Large intestine (tissue), 3 donors: ENCODE measurements around the gene SOX12. TPM values are rescaled to one million over a fixed set of nuclear protein-coding genes. Genes with fewer than 3 reads are reported as not detected.

Experiments
- DNase-seq, 2 donors: peaks; one replicate each; pipeline versions ENCODE4 v3.0.0 to v3.0.0-alpha.2; 2013
- H3K27ac ChIP-seq: one replicate; pipeline ENCODE4 v1.5.1; 2013; ENCODE audit warnings: low read length
- H3K27me3 ChIP-seq: 2 replicates; pipeline ENCODE4 v1.6.1; 2013; ENCODE audit warnings: low read length; ENCODE audit not compliant: control insufficient read depth, insufficient read depth
- H3K36me3 ChIP-seq: 2 replicates; pipeline ENCODE4 v1.6.1; 2013; ENCODE audit warnings: low read length; ENCODE audit not compliant: control insufficient read depth, insufficient read depth
- H3K4me1 ChIP-seq: one replicate; pipeline ENCODE4 v1.6.1; 2013; ENCODE audit warnings: low read length; ENCODE audit not compliant: control insufficient read depth, insufficient read depth
- H3K4me3 ChIP-seq: one replicate; pipeline ENCODE4 v1.5.1; 2013; ENCODE audit warnings: low read length
- H3K9me3 ChIP-seq: one replicate; pipeline ENCODE4 v1.6.1; 2013; ENCODE audit warnings: mild to moderate bottlenecking, low read depth, low read length, moderate library complexity; ENCODE audit not compliant: control insufficient read depth
- WGBS: methylation state at CpG from one replicate; pipeline ENCODE4 v1.1.5; 2013; ENCODE audit warnings: low lambda C conversion rate; ENCODE audit not compliant: insufficient coverage; 5-methylcytosine and 5-hydroxymethylcytosine counted together
- polyA plus RNA-seq: library from polyadenylated mRNA; unstranded; fragments of 120-200 nt; gene quantifications from one replicate; pipeline ENCODE4 v1.2.1, GENCODE V29; 2013

Gene SOX12
- polyA plus RNA-seq, 1 donor: 12.7 TPM

DNA sequence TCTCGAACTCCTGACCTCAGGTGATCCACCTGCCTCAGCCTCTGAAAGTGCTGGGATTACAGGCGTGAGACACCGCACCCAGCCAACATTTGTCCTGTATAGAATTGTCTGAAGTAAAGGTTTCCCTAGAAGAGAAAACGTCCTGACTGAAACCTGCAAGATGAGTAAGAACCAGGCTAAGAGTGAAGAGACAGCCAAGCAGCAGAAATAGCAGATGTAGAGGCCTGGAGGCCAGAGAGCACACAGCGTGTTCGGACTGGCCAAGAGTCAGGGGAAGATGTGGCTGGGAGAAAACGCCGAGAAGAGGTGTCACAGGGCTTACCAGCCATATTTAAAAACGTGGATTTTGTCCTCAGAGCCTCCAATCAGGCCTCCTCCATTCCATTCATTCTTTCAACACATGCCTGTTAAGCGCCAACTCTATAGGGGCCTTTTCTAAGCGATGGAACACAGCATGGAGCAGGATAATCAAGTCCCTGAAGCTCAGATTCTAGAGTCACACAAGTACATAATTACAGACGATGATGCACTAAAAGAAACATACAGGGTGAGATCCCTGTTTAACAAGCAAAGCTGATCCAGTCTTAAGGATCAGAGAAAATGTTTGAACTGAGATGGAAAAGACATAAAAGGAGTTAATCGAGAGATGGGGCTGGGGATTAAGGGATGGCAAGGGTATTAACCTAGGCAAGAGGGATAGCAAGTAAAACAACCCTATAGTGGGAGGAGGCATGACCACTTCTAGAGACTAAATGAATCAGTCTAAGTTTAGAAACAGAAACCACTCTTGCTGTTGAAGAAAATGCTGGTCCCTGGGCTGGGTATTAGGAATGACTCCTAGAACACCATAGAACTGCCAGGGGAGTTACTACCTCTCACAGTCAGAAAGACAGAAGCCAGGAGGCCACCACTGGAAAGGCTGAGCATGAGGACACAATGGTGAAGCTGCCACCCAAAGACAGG lies 23.2 kb upstream of the SOX12 start:
- Histone ChIP-seq H3K36me3 (peaks cover 8% of the 10 kb centered on the region), H3K27me3 (no peaks in the 10 kb centered on the region), H3K4me1 (peaks cover 11% of the 10 kb centered on the region), H3K4me3 (no peak overlapping the region), H3K27ac (no peak overlapping the region), H3K9me3 (no peaks in the 10 kb centered on the region)
- 74% methylated on average over 6 of the region's 13 CpGs for WGBS
- no peak for DNase-seq

GRCh38 chr20:305745-306144 lies 19.6 kb upstream of the SOX12 start:
- Histone ChIP-seq H3K27me3 (no peaks in the 10 kb centered on the region), H3K27ac (no peak overlapping the region), H3K36me3 (peaks cover 3% of the 10 kb centered on the region), H3K4me1 (peaks cover 3% of the 10 kb centered on the region), H3K9me3 (no peaks in the 10 kb centered on the region), H3K4me3 (no peak overlapping the region)
- no peak for DNase-seq
- 86% methylated on average over 2 of the region's 11 CpGs for WGBS

- Histone ChIP-seq H3K36me3 (no peaks in the 10 kb centered on the region), H3K27me3 (no peaks in the 10 kb centered on the region), H3K4me1 (no peaks in the 10 kb centered on the region), H3K4me3 (no peak overlapping the region), H3K27ac (peak overlapping the region; percentile 87), H3K9me3 (no peaks in the 10 kb centered on the region)
- DNase-seq: no peak
- WGBS: 67% methylated on average over 1 of the region's 7 CpGs
Measured at GRCh38 chr20:308427-309038, 16.8 kb upstream of the SOX12 start.

DNA sequence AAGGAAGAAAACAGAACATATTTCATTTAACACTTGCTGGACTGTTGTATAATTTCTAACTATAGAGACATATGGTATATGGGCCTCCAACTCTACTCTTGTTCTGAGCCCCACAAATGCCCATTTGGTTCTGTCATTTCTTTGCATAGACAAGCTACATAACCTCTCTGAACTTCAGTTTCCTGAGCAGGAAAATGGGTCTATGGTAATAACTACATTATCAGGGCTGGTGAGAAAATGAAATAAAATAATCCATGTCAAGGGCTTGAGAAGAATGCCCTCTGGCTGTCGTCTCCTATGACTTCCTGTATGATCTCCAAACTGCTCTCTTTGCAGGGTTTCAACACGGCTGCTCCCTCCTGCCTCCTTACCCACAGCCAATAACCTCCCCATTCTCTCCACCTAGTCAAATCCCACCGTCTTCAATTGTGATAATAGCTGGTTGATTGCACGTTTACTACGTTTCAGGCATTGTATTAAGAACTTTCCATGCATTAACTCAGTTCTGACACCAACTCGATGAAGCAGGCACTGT lies 16.0 kb upstream of the SOX12 start:
- Histone ChIP-seq H3K36me3 (no peaks in the 10 kb centered on the region), H3K4me1 (no peaks in the 10 kb centered on the region), H3K9me3 (no peaks in the 10 kb centered on the region), H3K4me3 (peak overlapping the region; percentile 40), H3K27ac (peak overlapping the region; percentile 87), H3K27me3 (no peaks in the 10 kb centered on the region)
- no peak for DNase-seq
- WGBS: no CpG with 5 or more reads among the region's 6 CpGs

DNA sequence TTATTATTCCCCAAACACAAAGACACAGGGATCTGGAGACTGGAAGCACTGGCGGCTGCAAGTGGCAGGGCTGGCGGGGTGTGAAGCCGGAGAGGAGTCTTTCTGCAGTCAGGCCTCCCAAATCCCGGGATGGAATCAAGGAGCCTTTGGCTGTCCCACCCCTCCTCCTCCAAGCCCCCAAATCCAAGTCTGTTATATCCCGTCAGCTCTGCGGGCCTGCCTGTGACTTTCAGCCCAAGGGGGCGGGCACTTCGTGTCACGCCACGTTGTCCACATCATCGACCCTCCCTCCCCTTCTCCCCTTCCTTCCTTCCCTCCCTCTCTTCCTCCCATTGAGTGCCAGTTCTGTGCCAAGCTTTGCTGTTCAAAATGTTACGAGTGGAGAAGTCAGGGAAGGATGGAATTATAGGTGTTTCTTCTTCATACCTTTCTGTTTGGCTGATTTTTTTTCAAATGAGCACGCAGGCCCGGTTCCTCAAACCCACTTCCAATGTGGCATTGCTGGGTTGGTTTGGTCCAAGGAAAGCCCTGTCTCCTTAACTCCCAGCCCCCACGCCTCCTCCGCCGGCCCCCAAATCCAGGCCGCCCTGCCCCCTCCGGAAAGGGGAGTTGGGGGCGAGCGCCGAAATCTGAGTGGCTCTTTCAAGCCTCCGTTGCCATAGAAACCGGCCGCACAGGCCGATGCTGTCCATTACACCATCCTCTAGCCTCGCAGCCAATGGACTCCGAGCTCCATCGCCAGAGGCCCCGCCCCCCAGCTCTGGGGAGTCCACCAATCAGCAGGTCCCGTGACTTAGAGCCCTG lies 15.3 kb upstream of the SOX12 start:
- Histone ChIP-seq H3K4me3 (peak overlapping the region; percentile 40), H3K4me1 (no peaks in the 10 kb centered on the region), H3K9me3 (no peaks in the 10 kb centered on the region), H3K36me3 (no peaks in the 10 kb centered on the region), H3K27ac (peak overlapping the region; percentile 87), H3K27me3 (no peaks in the 10 kb centered on the region)
- WGBS: no CpG with 5 or more reads among the region's 31 CpGs
- DNase-seq: peak; percentile 94 to 95

DNA sequence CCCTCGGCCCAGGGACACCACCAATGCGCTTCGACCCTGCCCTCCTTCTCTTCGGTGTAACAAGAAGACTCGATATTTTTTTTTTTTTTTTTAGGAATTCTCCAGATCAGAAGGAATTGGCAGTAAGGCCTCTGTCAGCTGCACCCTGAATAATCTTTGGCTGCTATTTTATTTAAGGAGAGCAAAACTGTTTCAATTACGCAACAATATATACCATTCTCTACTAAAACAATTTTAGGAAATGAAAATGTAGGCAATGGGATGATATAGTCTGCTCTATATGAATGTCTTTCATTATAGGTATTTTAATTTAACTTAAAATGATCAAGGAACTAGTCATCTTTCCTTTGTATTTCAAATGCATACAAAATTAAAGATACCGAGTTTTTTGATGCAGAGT lies 14.7 kb upstream of the SOX12 start:
- peak overlapping the region; percentile 12 for H3K27ac ChIP-seq
- no peaks in the 10 kb centered on the region for H3K9me3 ChIP-seq
- no peaks in the 10 kb centered on the region for H3K27me3 ChIP-seq
- H3K36me3 ChIP-seq: no peaks in the 10 kb centered on the region
- WGBS: 40% methylated on average over 1 of the region's 7 CpGs
- H3K4me3 ChIP-seq: no peak overlapping the region
- no peak for DNase-seq
- no peaks in the 10 kb centered on the region for H3K4me1 ChIP-seq

GRCh38 chr20:311609-312008 lies 13.7 kb upstream of the SOX12 start:
- Histone ChIP-seq H3K27me3 (no peaks in the 10 kb centered on the region), H3K27ac (no peak overlapping the region), H3K4me1 (no peaks in the 10 kb centered on the region), H3K4me3 (no peak overlapping the region), H3K9me3 (no peaks in the 10 kb centered on the region), H3K36me3 (no peaks in the 10 kb centered on the region)
- 97% methylated on average over 5 of the region's 7 CpGs for WGBS
- no peak for DNase-seq

DNA sequence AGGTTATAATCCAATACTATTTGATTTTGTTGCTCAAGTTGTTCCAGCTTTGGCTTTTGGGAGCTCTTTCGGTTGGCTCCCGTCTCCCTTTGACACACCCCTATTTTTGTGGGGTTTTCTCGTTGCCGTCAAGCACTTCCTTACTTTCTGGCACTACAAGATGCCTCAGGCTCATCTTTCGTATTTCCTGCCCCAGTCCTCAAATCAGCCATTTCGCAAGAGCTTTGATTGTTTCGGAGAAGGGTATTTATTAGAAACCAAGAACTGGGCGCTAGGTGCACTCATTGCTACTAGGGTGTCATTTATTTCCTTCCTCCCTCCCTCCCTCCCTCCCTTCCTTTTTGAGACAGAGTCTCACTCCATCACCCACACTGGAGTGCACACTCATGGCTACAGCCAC lies 13.3 kb upstream of the SOX12 start:
- H3K4me1 ChIP-seq: no peaks in the 10 kb centered on the region
- WGBS: 97% methylated on average over 6 of the region's 8 CpGs
- no peaks in the 10 kb centered on the region for H3K36me3 ChIP-seq
- no peak overlapping the region for H3K27ac ChIP-seq
- H3K27me3 ChIP-seq: no peaks in the 10 kb centered on the region
- no peaks in the 10 kb centered on the region for H3K9me3 ChIP-seq
- no peak overlapping the region for H3K4me3 ChIP-seq
- DNase-seq: no peak

GRCh38 chr20:312866-313265 lies 12.5 kb upstream of the SOX12 start:
- DNase-seq: no peak
- Histone ChIP-seq H3K4me1 (no peaks in the 10 kb centered on the region), H3K27ac (no peak overlapping the region), H3K36me3 (no peaks in the 10 kb centered on the region), H3K9me3 (no peaks in the 10 kb centered on the region), H3K4me3 (no peak overlapping the region), H3K27me3 (no peaks in the 10 kb centered on the region)
- no CpG with 5 or more reads among the region's 1 CpG for WGBS

GRCh38 chr20:313402-313801 lies 11.9 kb upstream of the SOX12 start:
- Histone ChIP-seq H3K36me3 (no peaks in the 10 kb centered on the region), H3K4me1 (no peaks in the 10 kb centered on the region), H3K27me3 (no peaks in the 10 kb centered on the region), H3K4me3 (no peak overlapping the region), H3K9me3 (no peaks in the 10 kb centered on the region), H3K27ac (no peak overlapping the region)
- DNase-seq: no peak
- WGBS: 85% methylated on average over 2 of the region's 5 CpGs
